ENCODE measurements around the gene TCEA2. TPM values are rescaled to one million over a fixed set of nuclear protein-coding genes. Genes with fewer than 3 reads are reported as not detected.

TCEA2 gene
- total and polyA plus RNA-seq, 2 experiments from 2014 or later, result 96.0 to 169 TPM

DNA sequence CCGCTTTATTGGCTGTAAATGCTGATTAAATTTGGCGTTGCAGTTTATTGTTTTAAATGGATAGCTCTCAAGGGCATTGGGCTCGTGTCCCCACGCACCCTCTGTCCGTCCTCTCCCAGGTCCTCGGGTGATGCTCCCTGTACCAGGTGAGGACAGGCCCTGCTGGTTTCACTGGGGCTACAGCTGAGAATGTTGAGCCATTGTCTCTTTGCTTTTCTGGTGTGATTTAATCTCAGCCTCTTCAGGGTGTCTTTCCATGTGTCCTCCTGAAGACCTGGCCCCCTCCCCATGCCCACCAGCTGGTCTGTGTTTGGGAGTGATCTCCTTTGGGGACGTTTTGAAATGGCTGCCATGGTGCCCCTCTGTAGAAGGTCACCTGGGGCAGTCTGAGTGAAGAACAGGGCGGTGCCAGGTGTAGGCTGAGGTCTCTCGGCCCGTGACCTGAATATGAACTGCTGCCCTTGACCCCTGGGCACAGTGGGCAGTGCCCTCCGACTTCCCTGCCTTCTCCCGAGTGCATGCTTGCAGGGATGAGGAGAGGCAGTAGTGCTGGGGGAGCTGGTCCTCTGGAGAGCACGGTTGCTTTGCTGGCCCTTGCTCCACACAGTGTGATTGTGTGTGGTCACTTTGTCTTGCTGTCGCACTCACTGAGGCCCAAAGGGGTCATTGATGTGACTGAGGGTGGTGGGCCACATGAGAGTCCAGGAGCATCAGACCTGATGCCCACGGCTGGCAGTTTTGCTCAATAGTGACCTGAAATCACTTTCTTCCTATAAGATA lies 39.4 kb upstream of the TCEA2 start:
- no peak for DNase-seq (ENCODE audit: low read depth in 1 of 2, low spot score in 1 of 2)
- TF ChIP-seq, protein P1, sequence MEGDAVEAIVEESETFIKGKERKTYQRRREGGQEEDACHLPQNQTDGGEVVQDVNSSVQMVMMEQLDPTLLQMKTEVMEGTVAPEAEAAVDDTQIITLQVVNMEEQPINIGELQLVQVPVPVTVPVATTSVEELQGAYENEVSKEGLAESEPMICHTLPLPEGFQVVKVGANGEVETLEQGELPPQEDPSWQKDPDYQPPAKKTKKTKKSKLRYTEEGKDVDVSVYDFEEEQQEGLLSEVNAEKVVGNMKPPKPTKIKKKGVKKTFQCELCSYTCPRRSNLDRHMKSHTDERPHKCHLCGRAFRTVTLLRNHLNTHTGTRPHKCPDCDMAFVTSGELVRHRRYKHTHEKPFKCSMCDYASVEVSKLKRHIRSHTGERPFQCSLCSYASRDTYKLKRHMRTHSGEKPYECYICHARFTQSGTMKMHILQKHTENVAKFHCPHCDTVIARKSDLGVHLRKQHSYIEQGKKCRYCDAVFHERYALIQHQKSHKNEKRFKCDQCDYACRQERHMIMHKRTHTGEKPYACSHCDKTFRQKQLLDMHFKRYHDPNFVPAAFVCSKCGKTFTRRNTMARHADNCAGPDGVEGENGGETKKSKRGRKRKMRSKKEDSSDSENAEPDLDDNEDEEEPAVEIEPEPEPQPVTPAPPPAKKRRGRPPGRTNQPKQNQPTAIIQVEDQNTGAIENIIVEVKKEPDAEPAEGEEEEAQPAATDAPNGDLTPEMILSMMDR (IDR thresholded peaks at IDR 0.05; ENCODE audit: low read depth, low read length), result no peak
- Histone ChIP-seq H3K27ac (no peak overlapping the region), H3K9me3 (ENCODE audit: low read depth) (no peaks in the 10 kb centered on the region), H3K4me3 (no peak overlapping the region), H3K27me3 (no peaks in the 10 kb centered on the region), H3K4me1 (ENCODE audit: low read depth) (no peaks in the 10 kb centered on the region), H3K36me3 (peaks cover 45% of the 10 kb centered on the region)

DNA sequence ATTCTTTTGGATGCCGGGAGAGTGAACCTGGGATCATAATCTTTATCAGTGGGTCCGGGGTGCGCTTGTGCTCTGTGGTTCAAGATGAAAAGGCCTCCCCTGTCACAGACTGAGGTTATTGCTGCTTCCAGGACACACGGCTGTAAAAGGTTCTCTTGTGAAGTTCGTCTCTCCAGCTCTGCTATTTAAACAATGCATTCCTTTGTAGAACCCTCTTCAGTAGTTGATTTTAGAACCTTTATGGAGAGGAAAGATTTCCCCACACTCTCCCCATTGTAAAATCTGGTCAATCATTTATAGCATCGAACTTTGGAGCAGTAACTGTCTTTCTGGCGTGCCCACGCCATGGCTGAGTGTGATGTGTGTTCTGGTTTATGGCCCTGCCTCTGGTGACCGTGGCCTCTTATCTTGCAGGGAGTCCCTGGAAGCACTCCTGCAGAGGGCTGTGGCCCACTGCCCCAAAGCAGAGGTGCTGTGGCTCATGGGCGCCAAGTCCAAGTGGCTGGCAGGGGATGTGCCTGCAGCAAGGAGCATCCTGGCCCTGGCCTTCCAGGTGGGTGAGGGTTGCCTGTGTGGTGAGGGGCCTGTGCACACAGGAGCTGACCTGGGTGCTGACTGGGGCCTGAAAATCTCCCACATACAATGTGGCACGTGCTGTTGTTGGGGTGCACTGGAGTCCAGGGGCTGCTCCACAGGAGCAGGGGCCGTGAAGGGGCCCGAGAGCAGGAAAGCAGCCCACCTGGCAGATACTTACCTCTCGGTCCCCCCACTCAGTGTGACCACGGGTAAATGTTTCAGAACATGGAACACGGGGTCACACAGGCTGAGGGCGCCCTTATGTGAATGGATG lies 38.6 kb upstream of the TCEA2 start:
- H3K4me1 ChIP-seq (ENCODE audit: low read depth), result no peaks in the 10 kb centered on the region
- H3K4me3 ChIP-seq, result no peak overlapping the region
- H3K27ac ChIP-seq, result no peak overlapping the region
- H3K9me3 ChIP-seq (ENCODE audit: low read depth), result no peaks in the 10 kb centered on the region
- DNase-seq (ENCODE audit: low read depth in 1 of 2, low spot score in 1 of 2), result no peak
- peaks cover 48% of the 10 kb centered on the region for H3K36me3 ChIP-seq
- TF ChIP-seq, protein P1 (IDR thresholded peaks at IDR 0.05; ENCODE audit: low read depth, low read length), result no peak
- no peaks in the 10 kb centered on the region for H3K27me3 ChIP-seq

DNA sequence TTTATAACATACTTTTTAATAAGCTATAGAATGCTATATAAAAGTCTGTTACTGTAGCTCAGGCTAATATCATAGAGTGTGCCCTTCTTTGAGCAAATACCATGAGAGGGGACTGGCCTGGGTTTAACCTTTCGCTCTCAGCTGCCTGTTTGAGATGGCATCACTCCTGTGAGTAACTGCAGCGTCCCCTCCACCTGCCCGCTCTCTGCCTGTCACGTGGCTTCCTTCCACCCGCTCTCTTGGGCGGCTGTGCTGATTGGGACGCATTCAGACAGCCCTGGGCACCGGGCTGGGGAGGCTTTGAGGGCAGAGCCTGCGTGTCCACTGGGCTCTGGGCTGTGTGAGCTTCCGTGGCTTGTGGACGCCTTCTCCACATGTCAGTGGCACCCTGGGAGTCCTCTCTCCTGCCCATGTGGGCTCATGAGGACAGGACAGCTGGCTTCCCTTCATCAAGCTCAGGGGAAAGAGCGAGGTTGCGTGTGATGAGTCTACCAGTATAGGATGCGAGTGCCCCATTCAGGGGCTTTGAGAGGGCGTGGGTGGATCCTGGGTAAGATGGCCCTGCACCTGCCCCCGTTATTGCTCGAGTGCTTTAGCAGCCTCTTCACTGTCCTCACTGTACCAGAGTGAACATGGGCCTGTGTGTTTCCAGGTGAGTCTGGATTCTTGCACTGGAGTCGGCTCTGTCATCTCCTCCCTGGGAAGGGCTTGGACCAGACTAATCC lies 37.7 kb upstream of the TCEA2 start:
- Histone ChIP-seq H3K4me3 (no peak overlapping the region), H3K4me1 (ENCODE audit: low read depth) (no peaks in the 10 kb centered on the region), H3K27ac (no peak overlapping the region), H3K9me3 (ENCODE audit: low read depth) (no peaks in the 10 kb centered on the region), H3K27me3 (no peaks in the 10 kb centered on the region), H3K36me3 (peaks cover 54% of the 10 kb centered on the region)
- DNase-seq (ENCODE audit: low read depth in 1 of 2, low spot score in 1 of 2), result no peak
- TF ChIP-seq, protein P1 (IDR thresholded peaks at IDR 0.05; ENCODE audit: low read depth, low read length), result no peak

DNA sequence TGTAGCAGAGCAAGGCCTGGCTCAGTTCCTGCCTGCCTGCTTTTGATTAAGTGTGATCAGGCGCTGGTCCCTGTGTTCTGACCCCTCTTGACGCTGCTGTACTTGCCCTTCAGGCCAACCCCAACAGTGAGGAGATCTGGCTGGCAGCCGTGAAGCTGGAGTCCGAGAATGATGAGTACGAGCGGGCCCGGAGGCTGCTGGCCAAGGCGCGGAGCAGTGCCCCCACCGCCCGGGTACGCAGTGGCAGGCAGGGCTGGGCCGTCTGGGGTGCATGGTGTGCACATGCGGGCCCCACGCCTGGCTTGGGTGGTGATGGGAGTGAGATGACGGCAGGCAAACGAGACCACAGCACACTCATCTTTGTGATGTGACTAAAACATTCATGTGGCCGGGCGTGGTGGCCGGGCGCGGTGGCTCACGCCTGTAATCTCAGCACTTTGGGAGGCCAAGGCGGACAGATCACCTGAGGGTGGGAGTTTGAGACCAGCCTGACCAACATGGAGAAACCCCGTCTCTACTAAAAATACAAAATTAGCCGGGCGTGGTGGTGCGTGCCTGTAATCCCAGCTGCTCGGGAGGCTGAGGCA lies 37.1 kb upstream of the TCEA2 start:
- TF ChIP-seq, protein P1 (IDR thresholded peaks at IDR 0.05; ENCODE audit: low read depth, low read length), result no peak
- Histone ChIP-seq H3K36me3 (peaks cover 56% of the 10 kb centered on the region), H3K27ac (no peak overlapping the region), H3K4me3 (no peak overlapping the region), H3K4me1 (ENCODE audit: low read depth) (no peaks in the 10 kb centered on the region), H3K9me3 (ENCODE audit: low read depth) (no peaks in the 10 kb centered on the region), H3K27me3 (no peaks in the 10 kb centered on the region)
- no peak for DNase-seq (ENCODE audit: low read depth in 1 of 2, low spot score in 1 of 2)

All from cardiac muscle cell (in vitro differentiated cells and primary cell).